Transverse colon (tissue), 4 donors: Measurements from ENCODE around the gene MAP4K4. TPM values are rescaled to one million over a fixed set of nuclear protein-coding genes. Genes with fewer than 3 reads are reported as not detected.

Source experiments
- DNase-seq: peaks from one replicate; pipeline ENCODE4 v3.0.0-alpha.2; 2019
- H3K27ac ChIP-seq, 4 donors: fragments of 200-600 bp; sonication (generic); 2 replicates each; pipeline ENCODE4 v1.5.1; 2016 to 2018; ENCODE audit warnings: inconsistent platforms in 4 of 4
- H3K27me3 ChIP-seq: fragments of 200-600 bp; sonication (generic); 2 replicates; pipeline ENCODE4 v1.5.1; 2017; ENCODE audit warnings: inconsistent platforms
- H3K36me3 ChIP-seq, 4 donors: fragments of 200-600 bp; sonication (generic); 2 replicates each; pipeline ENCODE4 v1.5.1; 2017 to 2019; ENCODE audit warnings: inconsistent platforms in 4 of 4
- H3K4me1 ChIP-seq, 4 donors: fragments of 200-600 bp; sonication (generic); 2 replicates each; pipeline ENCODE4 v1.5.1; 2017 to 2020; ENCODE audit warnings: inconsistent platforms in 4 of 4
- H3K4me3 ChIP-seq, 4 donors: fragments of 200-600 bp; sonication (generic); 1 replicate in 1 of 4; 2 replicates in 3 of 4; pipeline versions ENCODE4 v1.5.1 to v1.6.1; 2017 to 2019; ENCODE audit warnings: inconsistent platforms in 4 of 4
- H3K9me3 ChIP-seq, 2 donors: fragments of 200-600 bp; sonication (generic); 2 replicates each; pipeline ENCODE4 v1.5.1; 2017 to 2019; ENCODE audit warnings: inconsistent platforms in 2 of 2
- CTCF ChIP-seq, 5 experiments: fragments of 200-600 bp in 3 of 5; fragments of 450-650 bp in 2 of 5; sonication (generic) in 3 of 5; IDR thresholded peaks; 1 replicate in 2 of 5; 2 replicates in 3 of 5; pipeline ENCODE4 v1.5.1; 2016 to 2017; ENCODE audit warnings: antibody characterized with exemption in 5 of 5, inconsistent platforms in 3 of 5, mild to moderate bottlenecking in 2 of 5, moderate library complexity in 1 of 5
- EP300 ChIP-seq: sonication (generic); formaldehyde crosslinking; IDR thresholded peaks from one replicate; pipeline ENCODE4 v1.6.1; 2017; ENCODE audit warnings: antibody characterized with exemption, low read depth
- POLR2A ChIP-seq: fragments of 450-650 bp; IDR thresholded peaks from one replicate; pipeline ENCODE4 v1.6.1; 2016; ENCODE audit warnings: antibody characterized with exemption, mild to moderate bottlenecking, moderate library complexity
- POLR2AphosphoS5 ChIP-seq, 3 donors: sonication (generic); formaldehyde crosslinking; IDR thresholded peaks; one replicate each; pipeline ENCODE4 v1.6.1; 2016; ENCODE audit warnings: antibody characterized with exemption in 3 of 3
- WGBS, 2 donors: methylation state at CpG; one replicate each; pipeline ENCODE4 v1.1.5; 2018; ENCODE audit warnings: low coverage in 1 of 2; 5-methylcytosine and 5-hydroxymethylcytosine counted together
- in situ Hi-C, 4 donors: fragments of 200-750 bp; cut with MboI; loops; one replicate each; pipeline versions ENCODE4 v1.15.0 to v1.15.1; 2017; ENCODE audit warnings: low sequenced_read_pairs in 3 of 4, low pct_ligation_motif_present in 1 of 4, low pct_unique_long_range_greater_than_20kb in 1 of 4
- intact Hi-C: fragments of 100-400 bp; cut with DNase I; formaldehyde crosslinking; loops from one replicate; pipeline ENCODE4 v1.15.1; 2023; ENCODE audit warnings: low total_unique reads
- total RNA-seq, 4 donors: library from RNA; depleted of rRNA; stranded (reverse); fragments of >200 nt; gene quantifications; one replicate each; pipeline ENCODE4 v1.1.0, GENCODE V29; 2016

Gene MAP4K4
- total RNA-seq, 4 donors from 2014 or later, result 20.3 to 42.3 (median 29.6) TPM

GRCh38 chr2:101698014-101698843, 722 bp downstream of the MAP4K4 start:
- Histone ChIP-seq H3K27me3 (no peaks in the 10 kb centered on the region), H3K27ac (peak overlapping the region; percentile 79 to 89 (median 86)), H3K4me1 (peaks cover 6 to 34% (median 14%) of the 10 kb centered on the region in 4 donors), H3K4me3 (peak overlapping the region; percentile 59 to 80 (median 66)), H3K36me3 (no peaks in the 10 kb centered on the region), H3K9me3 (no peaks in the 10 kb centered on the region)
- 0 to 3% methylated on average over 6 to 54 of the region's 57 CpGs for WGBS, 2 donors
- no peak for TF ChIP-seq POLR2A
- no peak for TF ChIP-seq POLR2AphosphoS5 (IDR thresholded peaks at IDR 0.05)
- no peak for TF ChIP-seq EP300
- TF ChIP-seq CTCF (IDR thresholded peaks at IDR 0.05), result peak in 1 of 5 experiments; percentile 18
- peak; percentile 21 for DNase-seq
- intact Hi-C loops (loop anchor here (2.0 to 5.0 kb wide), 2 partner anchors 77 to 134 kb away; no protein-coding TSS in a partner anchor), in situ Hi-C loops (loop anchor here in 3 of 4 donors (10.0 to 25.0 kb wide), 2 partner anchors 114 to 127 kb away; no protein-coding TSS in a partner anchor)

GRCh38 chr2:101698844-101699754, 1.6 kb downstream of the MAP4K4 start:
- Histone ChIP-seq H3K27me3 (no peaks in the 10 kb centered on the region), H3K4me3 (peak overlapping the region in 3 of 4 donors; percentile 59 to 80 (median 66)), H3K4me1 (peaks cover 10 to 40% (median 16%) of the 10 kb centered on the region in 4 donors), H3K36me3 (no peaks in the 10 kb centered on the region), H3K27ac (peak overlapping the region; percentile 79 to 89 (median 86)), H3K9me3 (no peaks in the 10 kb centered on the region)
- DNase-seq, result no peak
- 17 to 29% methylated on average over 8 to 16 of the region's 16 CpGs for WGBS, 2 donors
- no peak for TF ChIP-seq POLR2A
- no peak for TF ChIP-seq POLR2AphosphoS5 (IDR thresholded peaks at IDR 0.05)
- no peak for TF ChIP-seq CTCF (IDR thresholded peaks at IDR 0.05)
- TF ChIP-seq EP300, result no peak
- intact Hi-C loops, result loop anchor here (2.0 to 5.0 kb wide), 2 partner anchors 76 to 133 kb away; no protein-coding TSS in a partner anchor
- in situ Hi-C loops, result loop anchor here in 3 of 4 donors (10.0 to 25.0 kb wide), 2 partner anchors 113 to 126 kb away; no protein-coding TSS in a partner anchor

GRCh38 chr2:101699755-101700461, 2.4 kb downstream of the MAP4K4 start:
- H3K36me3 ChIP-seq, result no peaks in the 10 kb centered on the region
- DNase-seq, result no peak
- no peak for TF ChIP-seq CTCF (IDR thresholded peaks at IDR 0.05)
- TF ChIP-seq POLR2A, result no peak
- no peak for TF ChIP-seq POLR2AphosphoS5 (IDR thresholded peaks at IDR 0.05)
- no peak for TF ChIP-seq EP300
- H3K27me3 ChIP-seq, result no peaks in the 10 kb centered on the region
- intact Hi-C loops, result loop anchor here (2.0 to 5.0 kb wide), 2 partner anchors 75 to 132 kb away; no protein-coding TSS in a partner anchor
- peak overlapping the region in 3 of 4 donors; percentile 11 to 80 (median 66) for H3K4me3 ChIP-seq
- peak overlapping the region; percentile 79 to 89 (median 86) for H3K27ac ChIP-seq
- H3K4me1 ChIP-seq, result peaks cover 10 to 41% (median 18%) of the 10 kb centered on the region in 4 donors
- WGBS, 2 donors, result 50 to 52% methylated on average over 4 to 13 of the region's 13 CpGs
- in situ Hi-C loops, result loop anchor here in 3 of 4 donors (10.0 to 25.0 kb wide), 2 partner anchors 112 to 125 kb away; no protein-coding TSS in a partner anchor
- H3K9me3 ChIP-seq, result no peaks in the 10 kb centered on the region
